OCI-M2 (cell line): Measurements from ENCODE around the gene SLC25A39.
"Not testable (repeated sequence)": the region's sequence is repeated elsewhere in the genome, so short reads cannot be mapped to it uniquely, and the experiment has no call there.

Experiments used
- DNase-seq: peaks from one replicate; lab custom pipeline; 2025; ENCODE audit not compliant: unreplicated experiment; lab: John Stamatoyannopoulos, UW

SLC25A39 gene

GRCh38 chr17:44335968-44336367 lies 11.3 kb upstream of the SLC25A39 start:
- DNase-seq: no peak

GRCh38 chr17:44335564-44335963 lies 10.9 kb upstream of the SLC25A39 start:
- DNase-seq: no peak

DNA sequence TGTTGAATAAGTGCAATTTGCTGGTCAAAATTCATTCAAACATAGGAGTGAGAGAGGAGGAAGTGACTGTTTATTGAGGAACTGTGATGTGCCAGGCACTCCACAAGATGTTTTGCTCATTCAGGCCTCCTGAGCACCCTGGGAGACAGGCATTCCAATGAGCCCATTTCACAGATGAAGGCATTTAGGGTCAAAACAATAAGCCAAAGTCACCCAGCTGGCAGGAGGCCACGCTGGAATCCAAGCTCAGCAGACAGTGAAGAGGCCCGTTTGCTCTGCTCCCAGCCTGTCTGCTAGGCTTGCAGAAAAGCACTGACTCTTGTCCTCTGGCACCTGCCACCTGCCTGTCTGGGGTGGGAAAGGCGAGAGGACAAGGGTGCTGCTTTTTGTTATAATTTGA lies 10.1 kb upstream of the SLC25A39 start:
- no peak for DNase-seq

GRCh38 chr17:44334315-44334714 lies 9.7 kb upstream of the SLC25A39 start:
- no peak for DNase-seq

GRCh38 chr17:44333371-44333770 lies 8.7 kb upstream of the SLC25A39 start:
- DNase-seq: no peak

DNA sequence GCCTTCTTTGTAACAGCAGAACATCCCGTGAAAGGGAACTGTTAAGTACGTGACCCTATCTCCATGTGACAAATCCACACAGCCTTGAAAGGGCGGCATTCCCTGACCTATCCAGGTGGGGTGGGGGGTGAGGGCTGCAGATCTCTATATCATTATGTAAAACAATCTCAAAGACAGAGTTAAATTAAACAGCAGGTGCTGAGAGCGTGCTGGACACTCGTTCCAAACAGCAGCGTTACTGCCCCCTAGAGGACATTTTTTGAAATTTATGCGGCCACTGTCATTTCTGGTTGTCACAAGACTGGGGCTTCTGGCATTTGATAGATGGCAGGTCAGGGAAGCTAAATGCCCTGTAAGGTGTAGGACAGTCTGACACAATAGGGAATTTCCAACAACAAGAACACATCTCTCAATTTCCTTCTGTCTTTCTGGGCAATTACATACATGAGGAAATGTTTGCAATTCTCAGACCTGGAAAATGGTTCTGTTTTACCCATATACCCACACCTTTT lies 6.7 kb upstream of the SLC25A39 start:
- DNase-seq: peak; percentile 66

- DNase-seq: not testable (repeated sequence)
These were observed 5.6 kb upstream of the SLC25A39 start for GRCh38 chr17:44330263-44330662.

- DNase-seq: not testable (repeated sequence)
These were observed 4.9 kb upstream of the SLC25A39 start for GRCh38 chr17:44329516-44329915.

DNA sequence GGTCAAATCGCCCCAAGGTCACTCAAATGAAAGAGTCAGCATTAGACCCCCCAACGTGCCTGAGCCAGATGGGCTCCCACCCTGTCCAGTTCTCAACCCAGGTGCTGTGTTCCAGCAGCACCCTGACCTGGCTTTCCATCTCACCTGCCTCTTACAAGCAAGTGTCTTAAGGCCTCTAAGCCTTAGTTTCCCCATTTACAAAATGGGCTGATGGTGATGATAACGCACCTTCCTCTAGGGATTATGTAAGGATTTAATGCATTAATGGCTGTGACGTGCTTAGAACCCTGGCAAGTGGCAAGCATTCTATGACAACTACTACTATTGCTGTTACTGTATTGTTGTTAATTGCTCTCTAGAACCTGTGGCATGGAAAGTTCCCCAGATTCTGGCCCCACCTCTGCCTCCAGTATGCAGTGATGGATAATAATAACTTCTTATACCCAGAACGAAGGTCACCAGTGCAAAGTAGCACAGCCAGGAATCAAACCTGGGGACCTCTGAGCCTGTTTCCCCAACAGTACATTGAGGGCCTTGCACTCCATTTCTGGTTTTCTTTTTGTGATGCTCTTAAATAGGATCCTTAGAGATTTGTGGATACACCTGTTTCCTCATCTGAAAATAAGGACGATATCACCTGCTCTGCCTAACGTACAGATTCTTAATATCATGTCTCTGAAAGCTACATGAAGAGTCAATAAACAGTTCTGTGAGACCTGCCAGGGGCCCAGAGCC lies 3.3 kb upstream of the SLC25A39 start:
- DNase-seq: no peak

DNA sequence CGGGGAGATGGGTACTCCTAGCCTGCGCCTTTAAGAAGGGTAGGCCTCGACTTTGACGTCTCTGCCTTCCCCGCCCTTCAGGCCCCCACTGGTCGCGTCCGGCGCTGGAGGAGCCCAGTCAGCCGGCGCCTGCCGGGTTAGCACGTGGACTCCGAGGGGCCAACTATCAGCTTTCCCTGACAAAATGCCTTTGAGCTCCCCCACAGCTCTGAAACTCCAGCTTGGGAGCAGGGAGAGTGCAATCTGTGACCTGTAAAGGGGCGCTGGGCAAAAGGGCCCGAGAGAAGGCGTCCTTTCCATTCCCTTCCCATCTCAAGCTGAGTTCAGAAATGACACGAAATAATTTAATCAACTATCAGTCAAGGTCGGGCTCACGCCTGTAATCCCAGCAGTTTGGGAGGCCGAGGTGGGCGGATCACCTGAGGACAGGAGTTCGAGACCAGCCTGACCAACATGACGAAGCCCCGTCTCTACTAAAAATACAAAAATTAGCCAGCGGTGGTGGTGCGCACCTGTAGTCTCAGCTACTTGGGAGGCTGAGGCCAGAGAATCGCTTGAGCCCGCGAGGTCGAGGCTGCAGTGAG lies 2.3 kb upstream of the SLC25A39 start:
- no peak for DNase-seq

DNA sequence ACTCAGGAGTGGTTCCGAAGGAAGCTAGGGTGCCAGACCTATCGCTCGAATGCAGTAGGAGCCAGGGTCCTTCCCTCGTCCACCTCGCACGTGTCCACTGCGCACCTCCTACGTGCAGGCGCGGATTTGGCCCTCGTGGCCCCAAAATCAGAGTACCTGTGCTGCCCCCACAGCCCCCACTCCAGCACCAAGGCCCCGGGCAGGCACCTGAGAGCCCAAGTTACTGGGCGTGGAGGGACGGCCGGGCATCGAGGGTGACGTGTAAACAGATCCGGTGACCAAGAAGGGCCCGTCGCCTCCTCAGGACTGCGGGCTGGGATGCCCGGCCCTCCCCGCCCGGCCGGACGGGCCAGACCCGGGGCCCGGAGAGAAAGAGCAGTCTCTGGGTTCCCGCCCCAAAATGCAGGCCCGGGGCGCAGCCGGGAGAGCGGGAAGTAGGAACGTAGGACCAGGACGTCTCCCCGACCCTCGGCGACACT lies 492 bp downstream of the SLC25A39 start:
- no peak for DNase-seq

DNA sequence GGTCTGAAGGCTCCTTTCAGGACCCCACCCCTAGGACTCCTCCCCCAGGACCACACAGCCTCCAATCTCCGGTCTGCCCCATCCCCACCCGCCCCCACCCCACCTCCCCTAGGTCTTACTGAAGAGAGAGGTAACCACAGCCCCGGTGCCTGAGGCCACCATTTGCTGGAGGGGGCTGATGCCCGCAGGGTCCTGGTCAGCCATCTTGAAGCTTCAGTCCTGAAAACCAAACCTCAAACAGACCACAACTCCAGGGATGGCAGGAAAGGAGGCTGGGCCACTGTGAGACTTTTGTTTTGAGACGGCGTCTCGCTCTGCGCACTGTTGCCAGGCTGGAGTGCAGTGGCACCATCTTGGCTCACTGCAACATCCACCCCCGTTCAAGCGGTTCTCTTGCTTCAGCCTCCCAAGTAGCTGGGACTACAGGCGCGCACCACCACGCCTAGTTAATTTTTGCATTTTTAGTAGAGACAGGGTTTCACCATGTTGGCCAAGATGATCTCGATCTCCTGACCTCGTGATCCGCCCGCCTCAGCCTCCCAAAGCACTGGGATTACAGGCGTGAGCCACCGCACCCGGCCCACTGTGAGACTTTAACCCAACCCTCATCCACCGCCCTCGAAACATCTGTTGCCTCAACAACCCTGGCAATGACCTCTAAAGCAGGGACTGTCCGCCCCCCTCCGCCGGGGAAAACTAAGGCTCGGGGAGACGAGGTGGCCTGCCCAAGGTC lies 1.1 kb downstream of the SLC25A39 start:
- no peak for DNase-seq

GRCh38 chr17:44322236-44322895 lies 2.3 kb downstream of the SLC25A39 start:
- no peak for DNase-seq

DNA sequence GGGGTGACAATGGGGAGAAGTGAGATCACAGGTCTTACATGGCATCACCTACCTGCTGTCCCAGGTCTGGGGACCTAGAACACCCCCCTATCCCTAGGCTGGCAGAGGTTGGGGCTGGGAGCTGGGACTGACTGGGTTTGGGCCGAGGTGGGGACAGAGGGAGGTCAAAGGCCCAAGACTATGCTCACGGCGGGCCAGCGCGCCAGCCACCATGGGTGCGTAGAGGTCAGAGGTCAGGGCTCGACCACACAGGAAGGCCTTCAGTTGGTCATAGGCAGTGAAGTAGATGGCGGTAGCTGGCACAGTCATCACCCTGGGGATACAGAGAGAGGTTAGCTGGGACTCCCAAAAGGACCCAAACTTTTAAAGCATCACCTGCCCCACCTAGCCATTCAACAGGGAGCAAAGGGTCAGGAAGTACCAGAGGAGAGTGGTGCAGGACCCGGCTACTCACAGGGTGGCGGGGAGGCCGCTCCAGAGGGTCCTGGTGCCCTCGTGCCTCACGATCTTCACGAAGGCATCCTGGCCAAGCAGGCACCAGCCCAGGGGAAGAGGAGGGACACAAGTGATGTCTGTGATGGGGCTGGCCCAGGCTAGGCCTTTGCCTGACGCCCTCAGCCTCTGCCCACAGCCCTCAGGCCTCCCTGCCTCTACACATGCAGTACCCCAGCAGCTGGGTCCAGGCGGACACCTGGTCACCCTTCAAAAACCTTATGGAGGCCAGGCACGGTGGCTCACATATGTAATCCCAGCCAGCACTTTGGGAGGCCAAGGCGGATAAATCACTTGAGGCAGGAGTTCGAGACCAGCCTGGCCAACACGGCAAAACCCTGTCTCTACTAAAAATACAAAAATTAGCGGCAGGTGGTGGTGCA lies 3.1 kb downstream of the SLC25A39 start:
- DNase-seq: no peak

DNA sequence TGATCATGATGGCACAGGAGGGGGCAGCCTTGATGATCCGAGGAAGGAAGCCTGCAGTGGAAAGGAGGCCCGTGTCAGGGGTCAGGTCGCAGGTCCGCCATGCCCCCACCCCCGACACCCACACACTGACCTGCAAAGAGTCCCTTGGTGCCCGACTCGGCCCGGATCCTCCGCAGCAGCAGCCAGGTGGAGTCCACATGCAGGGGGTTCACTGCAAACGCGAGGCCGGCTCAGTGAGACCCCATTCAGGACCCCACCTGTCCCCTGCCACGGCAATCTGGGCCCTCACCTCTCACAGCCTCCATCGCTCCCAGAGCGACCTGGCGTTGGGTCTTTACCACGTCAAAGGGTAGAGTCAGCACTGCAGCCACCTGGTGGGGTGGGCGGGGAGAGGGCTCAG lies 4.6 kb downstream of the SLC25A39 start:
- no peak for DNase-seq

- no peak for DNase-seq
These were observed 6.3 kb downstream of the SLC25A39 start for GRCh38 chr17:44318077-44318892.

DNA sequence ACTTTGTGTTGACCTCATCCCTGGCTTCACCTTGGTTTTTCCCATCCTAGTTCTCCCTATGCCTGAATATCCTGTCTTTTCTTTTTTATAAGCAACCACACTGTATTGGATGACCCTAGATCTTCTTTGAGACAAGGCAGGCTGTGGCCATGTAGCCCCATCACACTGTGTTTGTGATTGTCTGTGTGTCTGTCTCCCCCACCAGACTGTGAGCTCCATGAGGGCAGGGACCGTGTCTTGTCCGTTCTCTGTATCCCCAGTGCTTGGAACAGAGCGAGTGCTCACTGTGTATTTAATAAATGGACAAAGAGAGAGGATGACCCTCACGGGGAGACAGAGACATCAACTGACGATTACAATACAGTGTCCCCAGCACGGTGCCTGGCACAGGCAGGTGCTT lies 7.1 kb downstream of the SLC25A39 start:
- no peak for DNase-seq

DNA sequence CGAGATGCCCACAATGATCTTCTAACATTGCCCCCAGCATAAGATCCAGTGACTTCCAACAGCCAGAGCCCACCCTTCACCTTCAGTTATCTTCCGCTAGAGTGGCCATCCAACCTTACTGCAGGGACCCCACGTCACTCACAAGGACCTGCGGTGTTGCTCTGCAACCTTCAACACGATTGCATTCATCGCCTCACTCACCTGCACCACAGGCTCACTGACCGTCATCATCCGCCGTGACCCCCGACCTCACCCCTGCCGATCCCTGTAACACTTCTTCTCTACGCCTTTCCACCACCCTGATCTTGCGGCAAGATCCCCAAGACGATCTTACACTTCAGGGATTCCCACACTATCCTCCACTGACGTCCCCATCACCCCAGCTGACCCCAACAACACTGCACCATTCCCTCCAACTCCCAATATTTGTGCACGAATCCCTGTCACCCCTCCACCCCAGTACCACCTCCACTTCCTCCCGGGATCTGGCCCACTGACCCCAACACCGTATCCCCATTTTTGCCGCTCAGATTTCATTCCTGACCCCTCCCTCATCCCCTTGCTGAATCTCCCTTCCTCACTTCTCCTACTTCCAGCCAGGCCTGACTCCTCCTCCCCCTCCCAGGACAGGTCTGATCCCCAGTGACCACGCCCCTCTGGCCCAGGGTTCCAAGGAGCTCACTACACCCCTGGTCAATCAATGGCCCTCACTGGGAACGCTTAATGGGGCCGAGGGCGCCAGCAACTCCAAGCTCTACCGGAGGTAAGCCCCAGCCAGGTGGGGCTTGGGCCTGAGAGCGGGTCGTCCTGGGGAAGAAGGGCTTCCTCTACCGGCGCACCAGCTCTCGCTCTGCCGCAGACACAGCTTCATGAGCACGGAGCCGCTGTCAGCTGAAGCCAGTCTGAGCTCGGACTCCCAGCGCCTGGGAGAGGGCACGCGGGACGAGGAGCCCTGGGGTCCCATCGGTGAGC lies 8.6 kb downstream of the SLC25A39 start:
- no peak for DNase-seq
